NCI-H524 (cell line): ENCODE results near the gene PROB1.

Source experiments
- DNase-seq, 2 experiments: peaks; one replicate each; lab custom pipeline; 2025; lab: John Stamatoyannopoulos, UW

Gene PROB1

DNA sequence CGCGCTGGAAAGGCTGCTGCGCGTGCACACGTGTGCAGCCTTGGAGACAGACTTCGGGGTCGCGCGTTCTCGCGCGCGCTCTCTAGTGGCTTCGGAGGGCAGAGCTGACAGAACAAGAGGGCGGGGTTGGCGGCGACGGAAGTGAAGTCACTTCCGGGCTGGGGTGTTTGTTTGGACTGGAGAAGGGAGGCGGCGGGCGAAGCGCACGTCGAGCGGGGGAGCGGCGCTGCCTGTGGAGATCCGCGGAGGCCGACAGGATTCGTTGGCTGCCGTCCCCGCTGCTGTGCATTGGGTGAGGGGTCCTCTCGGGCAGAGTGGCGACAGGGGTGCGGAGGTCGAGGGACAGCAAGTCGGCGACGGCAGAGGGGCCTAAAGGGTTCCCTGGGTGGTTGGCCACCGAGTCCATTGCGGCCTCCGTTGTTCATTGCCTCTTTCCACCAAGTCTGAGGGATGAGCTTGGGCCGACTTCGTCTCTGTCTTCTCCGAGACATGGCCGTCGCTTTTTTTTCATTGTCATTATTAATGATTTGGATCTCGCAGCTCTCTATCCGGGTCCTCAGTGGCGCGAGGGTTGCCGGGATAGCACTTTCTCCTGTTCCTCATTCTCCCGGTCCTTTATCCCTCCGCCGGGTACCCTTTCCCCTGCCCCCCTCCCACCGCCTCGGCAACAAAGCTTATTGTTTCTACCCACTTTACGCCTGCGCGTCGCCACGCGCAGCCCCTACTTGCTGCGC, 53.0 kb downstream of the PROB1 start, which contains the start of gene PAIP2:
PAIP2 (plus strand) TSS at position 166 of the 734 bp plus-strand sequence. CDS start 21,931 bp downstream, outside the sequence.
- peak; percentile 93 to 97 for DNase-seq

DNA sequence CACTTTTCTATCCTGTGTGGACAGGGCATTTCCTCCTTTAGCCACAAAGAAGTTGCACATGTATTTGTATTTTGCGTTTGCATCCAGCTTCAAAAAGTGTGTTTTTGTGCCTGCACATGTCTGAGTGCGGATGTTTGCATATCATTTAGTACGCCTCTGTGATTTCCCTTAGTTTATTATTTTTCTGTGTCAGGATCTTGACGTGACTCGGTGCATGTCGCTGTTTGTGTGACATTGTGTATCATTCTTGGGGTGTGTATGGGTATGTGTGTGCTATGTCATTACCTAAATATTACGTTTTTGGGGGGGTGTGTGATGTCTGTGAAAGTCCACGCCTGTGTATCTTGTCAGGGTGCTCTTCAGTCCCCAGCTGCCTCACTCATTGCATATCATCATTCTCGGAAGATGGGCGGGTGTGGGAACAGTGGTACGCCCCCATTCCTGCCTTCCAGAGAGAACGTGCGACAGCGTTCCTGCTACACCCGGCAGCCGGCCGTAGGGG, 53.7 kb downstream of the PROB1 start:
- DNase-seq: no peak
